ENCODE data around the gene ALG3.

DNA sequence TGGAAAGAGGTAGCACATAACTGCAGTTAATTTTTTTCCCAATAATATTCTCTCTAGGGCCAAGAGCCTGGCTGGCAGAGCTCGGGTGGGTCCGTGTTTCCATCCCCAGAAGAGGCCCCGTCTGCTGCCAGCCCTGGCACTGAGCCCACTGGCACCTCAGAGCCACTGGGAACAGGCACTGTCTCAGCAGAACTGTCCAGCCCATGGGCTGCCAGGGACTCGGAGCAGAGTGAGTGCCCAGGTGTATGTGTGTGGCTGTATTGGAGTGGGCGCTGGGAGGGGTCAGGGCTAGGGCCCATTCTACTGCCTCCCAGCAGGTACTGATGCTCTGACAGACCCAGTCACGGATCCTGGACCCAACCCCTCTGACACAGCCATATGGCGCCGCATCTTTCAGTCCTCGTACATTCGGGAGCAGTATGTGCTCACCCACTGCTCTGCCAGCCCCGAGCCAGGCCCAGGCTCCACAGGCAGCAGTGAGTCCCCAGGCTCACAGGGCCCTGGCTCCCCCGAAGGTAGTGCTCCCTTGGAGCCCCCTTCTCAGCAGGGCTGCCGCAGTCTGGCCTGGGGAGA is 10.4 kb downstream of the ALG3 start:
- TF ChIP-seq, protein P1, sequence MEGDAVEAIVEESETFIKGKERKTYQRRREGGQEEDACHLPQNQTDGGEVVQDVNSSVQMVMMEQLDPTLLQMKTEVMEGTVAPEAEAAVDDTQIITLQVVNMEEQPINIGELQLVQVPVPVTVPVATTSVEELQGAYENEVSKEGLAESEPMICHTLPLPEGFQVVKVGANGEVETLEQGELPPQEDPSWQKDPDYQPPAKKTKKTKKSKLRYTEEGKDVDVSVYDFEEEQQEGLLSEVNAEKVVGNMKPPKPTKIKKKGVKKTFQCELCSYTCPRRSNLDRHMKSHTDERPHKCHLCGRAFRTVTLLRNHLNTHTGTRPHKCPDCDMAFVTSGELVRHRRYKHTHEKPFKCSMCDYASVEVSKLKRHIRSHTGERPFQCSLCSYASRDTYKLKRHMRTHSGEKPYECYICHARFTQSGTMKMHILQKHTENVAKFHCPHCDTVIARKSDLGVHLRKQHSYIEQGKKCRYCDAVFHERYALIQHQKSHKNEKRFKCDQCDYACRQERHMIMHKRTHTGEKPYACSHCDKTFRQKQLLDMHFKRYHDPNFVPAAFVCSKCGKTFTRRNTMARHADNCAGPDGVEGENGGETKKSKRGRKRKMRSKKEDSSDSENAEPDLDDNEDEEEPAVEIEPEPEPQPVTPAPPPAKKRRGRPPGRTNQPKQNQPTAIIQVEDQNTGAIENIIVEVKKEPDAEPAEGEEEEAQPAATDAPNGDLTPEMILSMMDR (IDR thresholded peaks at IDR 0.05), result no peak
- TF ChIP-seq POLR2AphosphoS5 (IDR thresholded peaks at IDR 0.05) (no peak), POLR2A (IDR thresholded peaks at IDR 0.05) (no peak)

All from suprapubic skin (tissue), 4 donors.